HepG2 (cell line): ENCODE results near the gene NACAD. TPM values are rescaled to one million over a fixed set of nuclear protein-coding genes. Genes with fewer than 3 reads are reported as not detected.

Experiments used
- ATAC-seq: fragments of 200-7000 bp; cut with Tn5 transposase; 3 replicates; pipeline ENCODE4 v1.9.1; 2020; ENCODE audit warnings: mild to moderate bottlenecking, moderate library complexity
- BruUV-seq: library from RNA; stranded (reverse); fragments of 400-500 nt; replicated peaks from 2 replicates; lab custom pipeline; 2021; lab: Mats Ljungman, UMichigan
- CTCF ChIA-PET: fragments of 300-600 bp; formaldehyde crosslinking; extraction: SDS; loops from one replicate; lab custom pipeline; 2021; ENCODE audit warnings: low total read pairs, inconsistent platforms, low intra/inter-chr PET ratio; lab: Yijun Ruan, JAX
- POLR2A ChIA-PET: fragments of 350-600 bp; sonication (Branson Sonifier 250); formaldehyde crosslinking; loops from one replicate; lab custom pipeline; 2020; ENCODE audit warnings: antibody characterized with exemption, inconsistent platforms; lab: Yijun Ruan, JAX
- DNase-seq: peaks from one replicate; pipeline ENCODE4 v3.0.0-alpha.2; 2015; ENCODE audit warnings: low spot score
- FAIRE-seq: peaks from 3 replicates; lab custom pipeline; 2011; peaks lifted over from hg19 to GRCh38; lab: Jason Lieb, UNC
- H2AFZ ChIP-seq: one replicate; pipeline ENCODE4 v1.6.1; 2011; ENCODE audit warnings: low read length, inconsistent platforms
- H3K27ac ChIP-seq: fragments of 300-600 bp; 3 replicates; pipeline ENCODE4 v1.8.0; 2011; ENCODE audit warnings: mixed run types, mild to moderate bottlenecking, mixed read lengths, low read length, inconsistent platforms; ENCODE audit not compliant: insufficient read depth; ENCODE audit errors: extremely low read length
- H3K27me3 ChIP-seq, 2 experiments: fragments of 200-600 bp in 1 of 2; 2 replicates in 1 of 2; 3 replicates in 1 of 2; pipeline versions ENCODE4 v1.6.0 to v1.8.0; 2011; ENCODE audit warnings: low read length in 2 of 2, mild to moderate bottlenecking in 2 of 2, moderate library complexity in 2 of 2, inconsistent platforms in 1 of 2; ENCODE audit not compliant: insufficient read depth in 2 of 2, control insufficient read depth in 1 of 2
- H3K36me3 ChIP-seq, 2 experiments: fragments of 200-600 bp in 1 of 2; replicated peaks in 1 of 2; 2 replicates in 1 of 2; 3 replicates in 1 of 2; pipeline versions ENCODE4 v1.5.1 to v1.8.0; 2011; ENCODE audit warnings: low read length in 2 of 2, inconsistent platforms in 1 of 2; ENCODE audit not compliant: insufficient read depth in 2 of 2, control insufficient read depth in 1 of 2
- H3K4me1 ChIP-seq: 2 replicates; pipeline ENCODE4 v1.5.1; 2012; ENCODE audit warnings: low read length, inconsistent platforms; ENCODE audit not compliant: insufficient read depth
- H3K4me2 ChIP-seq: 2 replicates; pipeline ENCODE4 v1.6.0; 2011; ENCODE audit warnings: low read depth, low read length, inconsistent platforms
- H3K4me3 ChIP-seq, 3 experiments: fragments of 200-600 bp in 1 of 3; sonication (generic), shearing (Covaris generic) in 1 of 3; replicated peaks in 1 of 3; 2 replicates each; pipeline ENCODE4 v1.5.1; 2011 to 2016; ENCODE audit warnings: low read length in 3 of 3, inconsistent platforms in 2 of 3, low read depth in 2 of 3, mild to moderate bottlenecking in 2 of 3, control low read depth in 1 of 3, mixed read lengths in 1 of 3; ENCODE audit not compliant: insufficient read depth in 1 of 3
- H3K79me2 ChIP-seq: one replicate; pipeline ENCODE4 v1.6.1; 2011; ENCODE audit warnings: low read length, inconsistent platforms; ENCODE audit not compliant: insufficient read depth
- H3K9ac ChIP-seq: 2 replicates; pipeline ENCODE4 v1.6.0; 2011; ENCODE audit warnings: mild to moderate bottlenecking, low read depth, low read length, inconsistent platforms; ENCODE audit not compliant: insufficient read depth
- H3K9me3 ChIP-seq: 2 replicates; pipeline ENCODE4 v1.5.1; 2012; ENCODE audit warnings: mild to moderate bottlenecking, low read length
- H4K20me1 ChIP-seq: 2 replicates; pipeline ENCODE4 v1.6.0; 2011; ENCODE audit warnings: inconsistent platforms, mild to moderate bottlenecking, low read length, moderate library complexity; ENCODE audit not compliant: insufficient read depth
- PHF20 ChIP-seq: sonication (generic); formaldehyde crosslinking; IDR thresholded peaks from 2 replicates; pipeline ENCODE4 v1.5.0; 2020; ENCODE audit warnings: mild to moderate bottlenecking, missing genetic modification reagents
- ZSCAN9 ChIP-seq: IDR thresholded peaks from 2 replicates; pipeline ENCODE4 v1.6.1; 2016; ENCODE audit warnings: borderline replicate concordance
- WGBS: methylation state at CpG from one replicate; pipeline ENCODE4 v1.1.6; 2017; ENCODE audit warnings: low lambda C conversion rate; 5-methylcytosine and 5-hydroxymethylcytosine counted together
- in situ Hi-C: cut with HindIII; loops from 2 replicates; pipeline ENCODE4 v1.10.0; 2017; ENCODE audit warnings: low pct_unique_long_range_greater_than_20kb; ENCODE audit not compliant: extremely low pct_ligation_motif_present
- intact Hi-C: fragments of 100-400 bp; cut with micrococcal nuclease; formaldehyde crosslinking; loops from one replicate; pipeline ENCODE4 v1.10.0; 2022; ENCODE audit not compliant: unreplicated experiment
- polyA plus RNA-seq, 8 experiments: library from polyadenylated mRNA; depleted of rRNA in 3 of 8; stranded (reverse) in 7 of 8; unstranded in 1 of 8; fragments of >200 nt; fragmentation: Illumina TruSeq in 4 of 8; extraction: Trizol in 4 of 8; gene quantifications; 2 replicates each; pipeline versions ENCODE4 v1.2.1 to v1.2.3, GENCODE V29; 2011 to 2016; ENCODE audit warnings: low read depth in 4 of 8, missing spikeins in 1 of 8, mixed read lengths in 1 of 8; ENCODE audit not compliant: insufficient read depth in 1 of 8
- total RNA-seq, 5 experiments: library from RNA; depleted of rRNA; stranded (reverse); fragments of >200 nt; fragmentation: Illumina TruSeq; extraction: Trizol; gene quantifications; 2 replicates each; pipeline ENCODE4 v1.2.3, GENCODE V29; 2016; ENCODE audit warnings: low read depth in 1 of 5
- TF ChIP-seq, protein P1 (sequence below): sonication (generic); formaldehyde crosslinking; IDR thresholded peaks from 2 replicates; pipeline ENCODE4 v1.9.0; 2021; ENCODE audit warnings: missing genetic modification reagents, borderline replicate concordance
- TF ChIP-seq, protein P2 (sequence below): sonication (generic); formaldehyde crosslinking; IDR thresholded peaks from 2 replicates; pipeline ENCODE4 v1.5.0; 2020; ENCODE audit warnings: missing genetic modification reagents
- TF ChIP-seq, protein P3 (sequence below): sonication (generic); formaldehyde crosslinking; IDR thresholded peaks from 2 replicates; pipeline ENCODE4 v1.5.1; 2020; ENCODE audit warnings: mild to moderate bottlenecking, missing genetic modification reagents, moderate library complexity
- TF ChIP-seq, protein P4 (sequence below): sonication (generic); formaldehyde crosslinking; IDR thresholded peaks from 2 replicates; pipeline ENCODE4 v1.4.0; 2020; ENCODE audit warnings: missing genetic modification reagents

Gene NACAD
- total and polyA plus RNA-seq, 2 of the 13 experiments (the other 11 are each of a cell fraction or from before 2014, with no cell fraction given): 0.04 TPM; not detected in 1

DNA sequence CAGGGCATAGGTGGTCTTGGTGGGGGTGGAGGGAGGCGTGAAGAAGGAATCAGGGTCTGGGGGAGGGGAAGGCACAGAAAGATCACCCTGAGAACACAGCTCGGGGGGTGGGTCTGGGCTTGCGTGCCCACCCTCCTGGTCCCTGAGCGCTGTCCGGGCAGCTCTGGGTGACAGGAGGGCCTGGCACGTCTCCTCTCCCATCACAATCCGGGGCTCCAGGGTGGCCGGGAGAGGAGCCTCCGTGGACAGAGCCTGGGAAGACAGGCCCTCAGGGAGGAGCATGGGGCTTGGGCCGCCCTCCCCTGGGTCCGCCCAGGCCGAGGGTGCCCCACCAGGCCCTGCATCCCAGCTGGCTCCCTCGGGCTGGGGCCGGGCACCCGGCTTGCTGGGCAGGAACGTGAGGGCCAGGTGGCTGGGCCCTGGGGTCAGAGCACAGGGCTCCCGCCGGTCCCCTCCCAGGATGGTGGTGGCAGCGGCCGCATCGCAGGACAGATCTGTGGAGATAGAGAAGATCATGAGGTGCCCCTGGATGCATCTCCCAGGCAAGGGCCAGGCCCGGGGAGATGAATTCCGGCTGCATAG lies 3.1 kb downstream of the NACAD start:
- Histone ChIP-seq H3K36me3 (no peaks in the 10 kb centered on the region), H3K9ac (no peak overlapping the region), H3K27ac (no peak overlapping the region), H3K9me3 (no peaks in the 10 kb centered on the region), H3K4me1 (peaks cover 9% of the 10 kb centered on the region; the same call in 1 of the 2 replicates), H4K20me1 (no peaks in the 10 kb centered on the region), H3K27me3 (peaks cover 9 to 30% of the 10 kb centered on the region in 2 experiments), H3K4me2 (peak overlapping the region; percentile 7; the same call in 1 of the 2 replicates), H3K79me2 (no peaks in the 10 kb centered on the region), H3K4me3 (no peak overlapping the region), H2AFZ (no peak overlapping the region)
- ChIA-PET POLR2A (no interaction called here), CTCF (no interaction called here)
- BruUV-seq: no TSS peak
- no peak for FAIRE-seq
- no peak for DNase-seq
- TF ChIP-seq PHF20 (CRISPR knock-in tag) (no peak), ZSCAN9 (CRISPR knock-in tag) (no peak)
- TF ChIP-seq, protein P1, sequence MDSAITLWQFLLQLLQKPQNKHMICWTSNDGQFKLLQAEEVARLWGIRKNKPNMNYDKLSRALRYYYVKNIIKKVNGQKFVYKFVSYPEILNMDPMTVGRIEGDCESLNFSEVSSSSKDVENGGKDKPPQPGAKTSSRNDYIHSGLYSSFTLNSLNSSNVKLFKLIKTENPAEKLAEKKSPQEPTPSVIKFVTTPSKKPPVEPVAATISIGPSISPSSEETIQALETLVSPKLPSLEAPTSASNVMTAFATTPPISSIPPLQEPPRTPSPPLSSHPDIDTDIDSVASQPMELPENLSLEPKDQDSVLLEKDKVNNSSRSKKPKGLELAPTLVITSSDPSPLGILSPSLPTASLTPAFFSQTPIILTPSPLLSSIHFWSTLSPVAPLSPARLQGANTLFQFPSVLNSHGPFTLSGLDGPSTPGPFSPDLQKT (CRISPR knock-in tag): no peak
- TF ChIP-seq, protein P2, sequence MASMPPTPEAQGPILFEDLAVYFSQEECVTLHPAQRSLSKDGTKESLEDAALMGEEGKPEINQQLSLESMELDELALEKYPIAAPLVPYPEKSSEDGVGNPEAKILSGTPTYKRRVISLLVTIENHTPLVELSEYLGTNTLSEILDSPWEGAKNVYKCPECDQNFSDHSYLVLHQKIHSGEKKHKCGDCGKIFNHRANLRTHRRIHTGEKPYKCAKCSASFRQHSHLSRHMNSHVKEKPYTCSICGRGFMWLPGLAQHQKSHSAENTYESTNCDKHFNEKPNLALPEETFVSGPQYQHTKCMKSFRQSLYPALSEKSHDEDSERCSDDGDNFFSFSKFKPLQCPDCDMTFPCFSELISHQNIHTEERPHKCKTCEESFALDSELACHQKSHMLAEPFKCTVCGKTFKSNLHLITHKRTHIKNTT (CRISPR knock-in tag): no peak
- TF ChIP-seq, protein P3, sequence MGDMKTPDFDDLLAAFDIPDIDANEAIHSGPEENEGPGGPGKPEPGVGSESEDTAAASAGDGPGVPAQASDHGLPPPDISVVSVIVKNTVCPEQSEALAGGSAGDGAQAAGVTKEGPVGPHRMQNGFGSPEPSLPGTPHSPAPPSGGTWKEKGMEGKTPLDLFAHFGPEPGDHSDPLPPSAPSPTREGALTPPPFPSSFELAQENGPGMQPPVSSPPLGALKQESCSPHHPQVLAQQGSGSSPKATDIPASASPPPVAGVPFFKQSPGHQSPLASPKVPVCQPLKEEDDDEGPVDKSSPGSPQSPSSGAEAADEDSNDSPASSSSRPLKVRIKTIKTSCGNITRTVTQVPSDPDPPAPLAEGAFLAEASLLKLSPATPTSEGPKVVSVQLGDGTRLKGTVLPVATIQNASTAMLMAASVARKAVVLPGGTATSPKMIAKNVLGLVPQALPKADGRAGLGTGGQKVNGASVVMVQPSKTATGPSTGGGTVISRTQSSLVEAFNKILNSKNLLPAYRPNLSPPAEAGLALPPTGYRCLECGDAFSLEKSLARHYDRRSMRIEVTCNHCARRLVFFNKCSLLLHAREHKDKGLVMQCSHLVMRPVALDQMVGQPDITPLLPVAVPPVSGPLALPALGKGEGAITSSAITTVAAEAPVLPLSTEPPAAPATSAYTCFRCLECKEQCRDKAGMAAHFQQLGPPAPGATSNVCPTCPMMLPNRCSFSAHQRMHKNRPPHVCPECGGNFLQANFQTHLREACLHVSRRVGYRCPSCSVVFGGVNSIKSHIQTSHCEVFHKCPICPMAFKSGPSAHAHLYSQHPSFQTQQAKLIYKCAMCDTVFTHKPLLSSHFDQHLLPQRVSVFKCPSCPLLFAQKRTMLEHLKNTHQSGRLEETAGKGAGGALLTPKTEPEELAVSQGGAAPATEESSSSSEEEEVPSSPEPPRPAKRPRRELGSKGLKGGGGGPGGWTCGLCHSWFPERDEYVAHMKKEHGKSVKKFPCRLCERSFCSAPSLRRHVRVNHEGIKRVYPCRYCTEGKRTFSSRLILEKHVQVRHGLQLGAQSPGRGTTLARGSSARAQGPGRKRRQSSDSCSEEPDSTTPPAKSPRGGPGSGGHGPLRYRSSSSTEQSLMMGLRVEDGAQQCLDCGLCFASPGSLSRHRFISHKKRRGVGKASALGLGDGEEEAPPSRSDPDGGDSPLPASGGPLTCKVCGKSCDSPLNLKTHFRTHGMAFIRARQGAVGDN (CRISPR knock-in tag): 0 out of 2 replicates have a peak, but pooled peaks have one; percentile 2
- TF ChIP-seq, protein P4, sequence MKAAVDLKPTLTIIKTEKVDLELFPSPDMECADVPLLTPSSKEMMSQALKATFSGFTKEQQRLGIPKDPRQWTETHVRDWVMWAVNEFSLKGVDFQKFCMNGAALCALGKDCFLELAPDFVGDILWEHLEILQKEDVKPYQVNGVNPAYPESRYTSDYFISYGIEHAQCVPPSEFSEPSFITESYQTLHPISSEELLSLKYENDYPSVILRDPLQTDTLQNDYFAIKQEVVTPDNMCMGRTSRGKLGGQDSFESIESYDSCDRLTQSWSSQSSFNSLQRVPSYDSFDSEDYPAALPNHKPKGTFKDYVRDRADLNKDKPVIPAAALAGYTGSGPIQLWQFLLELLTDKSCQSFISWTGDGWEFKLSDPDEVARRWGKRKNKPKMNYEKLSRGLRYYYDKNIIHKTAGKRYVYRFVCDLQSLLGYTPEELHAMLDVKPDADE: no peak
- ATAC-seq: no peak; the same call in 2 of the 3 replicates
- in situ Hi-C loops: no loop called here
- WGBS: 26% methylated on average over 10 of the region's 23 CpGs
- intact Hi-C loops: no loop called here
